Activated CD4-positive, alpha-beta T cell treated with anti-CD3 and anti-CD28 coated beads, Interleukin-10, Interleukin-2, amounts not matched to agents 100 ng/mL and 50 ng/mL, durations not matched to agents 16 hours and 8 hours (primary cell): Measurements from ENCODE around the gene TUBD1.
"Not testable (repeated sequence)": the region's sequence is repeated elsewhere in the genome, so short reads cannot be mapped to it uniquely, and the experiment has no call there.

Source experiments
- DNase-seq: peaks from one replicate; pipeline ENCODE4 v3.0.0-alpha.2; 2020

Gene TUBD1

GRCh38 chr17:59842901-59843652 is 49.7 kb downstream of the TUBD1 start:
- peak; percentile 92 for DNase-seq

DNA sequence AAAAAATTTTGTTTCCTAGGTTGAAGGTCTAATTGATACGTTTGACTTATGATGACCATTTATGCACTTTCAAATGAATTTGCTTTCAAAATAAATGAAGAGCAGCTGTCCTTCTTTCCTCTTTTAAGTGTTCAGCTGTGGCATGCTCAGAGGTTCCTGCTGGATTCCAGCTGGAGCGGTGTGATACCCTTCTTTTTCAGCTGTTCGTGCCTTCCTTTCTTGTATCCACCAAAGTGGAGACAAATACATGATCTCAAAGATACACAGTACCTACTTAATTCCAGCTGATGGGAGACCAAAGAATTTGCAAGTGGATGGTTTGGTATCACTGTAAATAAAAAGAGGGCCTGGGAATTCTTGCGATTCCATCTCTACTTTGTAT is 50.9 kb downstream of the TUBD1 start:
- not testable (repeated sequence) for DNase-seq

DNA sequence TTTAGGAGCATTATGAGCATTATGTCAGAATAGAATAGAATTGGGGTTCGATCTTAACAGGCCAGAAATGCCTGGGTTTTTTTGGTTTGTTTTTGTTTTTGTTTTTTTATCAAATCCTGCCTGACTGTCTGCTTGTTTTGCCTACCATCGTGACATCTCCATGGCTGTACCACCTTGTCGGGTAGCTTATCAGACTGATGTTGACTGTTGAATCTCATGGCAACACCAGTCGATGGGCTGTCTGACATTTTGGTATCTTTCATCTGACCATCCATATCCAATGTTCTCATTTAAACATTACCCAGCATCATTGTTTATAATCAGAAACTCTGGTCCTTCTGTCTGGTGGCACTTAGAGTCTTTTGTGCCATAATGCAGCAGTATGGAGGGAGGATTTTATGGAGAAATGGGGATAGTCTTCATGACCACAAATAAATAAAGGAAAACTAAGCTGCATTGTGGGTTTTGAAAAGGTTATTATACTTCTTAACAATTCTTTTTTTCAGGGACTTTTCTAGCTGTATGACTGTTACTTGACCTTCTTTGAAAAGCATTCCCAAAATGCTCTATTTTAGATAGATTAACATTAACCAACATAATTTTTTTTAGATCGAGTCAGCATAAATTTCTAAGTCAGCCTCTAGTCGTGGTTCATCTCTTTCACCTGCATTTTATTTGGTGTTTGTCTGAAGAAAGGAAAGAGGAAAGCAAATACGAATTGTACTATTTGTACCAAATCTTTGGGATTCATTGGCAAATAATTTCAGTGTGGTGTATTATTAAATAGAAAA is 51.5 kb downstream of the TUBD1 start:
- DNase-seq = peak; percentile 65

DNA sequence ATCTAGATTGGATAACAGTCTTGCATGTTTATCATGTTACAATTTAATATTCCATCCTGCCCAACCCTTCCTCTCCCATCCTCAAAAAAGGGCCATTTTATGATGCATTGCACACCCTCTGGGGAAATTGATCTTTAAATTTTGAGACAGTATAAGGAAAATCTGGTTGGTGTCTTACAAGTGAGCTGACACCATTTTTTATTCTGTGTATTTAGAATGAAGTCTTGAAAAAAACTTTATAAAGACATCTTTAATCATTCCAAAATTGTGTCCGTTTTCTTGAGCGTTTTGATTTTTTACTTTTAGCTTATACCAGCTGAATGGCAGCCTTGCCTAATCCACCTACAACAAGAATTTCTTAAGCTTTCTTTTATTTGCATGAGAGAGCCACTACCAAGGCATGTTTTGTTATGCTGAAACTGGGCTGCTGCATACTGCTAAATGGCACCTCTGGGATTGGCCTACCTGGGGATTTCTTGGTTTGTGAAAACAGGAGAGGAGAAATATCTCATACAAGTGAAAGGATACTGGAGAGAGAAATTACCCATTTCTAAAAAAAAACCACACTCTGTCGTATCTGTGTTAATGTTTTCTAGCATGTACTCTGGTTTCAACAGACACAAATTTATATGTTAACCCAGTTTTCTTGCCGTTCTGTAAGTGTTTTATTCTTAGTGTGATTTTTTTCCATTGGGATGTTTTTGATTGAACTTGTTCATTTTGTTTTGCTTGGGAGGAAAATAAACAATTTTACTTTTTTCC is 52.2 kb downstream of the TUBD1 start:
- peak; percentile 71 for DNase-seq

DNA sequence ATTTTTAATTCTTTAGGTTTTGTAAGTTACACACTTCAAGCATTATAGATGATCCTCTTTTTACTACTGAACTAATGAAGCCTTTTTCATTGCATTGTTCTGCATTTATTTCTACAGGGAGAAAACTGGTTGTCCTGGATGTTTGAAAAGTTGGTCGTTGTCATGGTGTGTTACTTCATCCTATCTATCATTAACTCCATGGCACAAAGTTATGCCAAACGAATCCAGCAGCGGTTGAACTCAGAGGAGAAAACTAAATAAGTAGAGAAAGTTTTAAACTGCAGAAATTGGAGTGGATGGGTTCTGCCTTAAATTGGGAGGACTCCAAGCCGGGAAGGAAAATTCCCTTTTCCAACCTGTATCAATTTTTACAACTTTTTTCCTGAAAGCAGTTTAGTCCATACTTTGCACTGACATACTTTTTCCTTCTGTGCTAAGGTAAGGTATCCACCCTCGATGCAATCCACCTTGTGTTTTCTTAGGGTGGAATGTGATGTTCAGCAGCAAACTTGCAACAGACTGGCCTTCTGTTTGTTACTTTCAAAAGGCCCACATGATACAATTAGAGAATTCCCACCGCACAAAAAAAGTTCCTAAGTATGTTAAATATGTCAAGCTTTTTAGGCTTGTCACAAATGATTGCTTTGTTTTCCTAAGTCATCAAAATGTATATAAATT is 53.0 kb downstream of the TUBD1 start:
- DNase-seq = peak; percentile 49

DNA sequence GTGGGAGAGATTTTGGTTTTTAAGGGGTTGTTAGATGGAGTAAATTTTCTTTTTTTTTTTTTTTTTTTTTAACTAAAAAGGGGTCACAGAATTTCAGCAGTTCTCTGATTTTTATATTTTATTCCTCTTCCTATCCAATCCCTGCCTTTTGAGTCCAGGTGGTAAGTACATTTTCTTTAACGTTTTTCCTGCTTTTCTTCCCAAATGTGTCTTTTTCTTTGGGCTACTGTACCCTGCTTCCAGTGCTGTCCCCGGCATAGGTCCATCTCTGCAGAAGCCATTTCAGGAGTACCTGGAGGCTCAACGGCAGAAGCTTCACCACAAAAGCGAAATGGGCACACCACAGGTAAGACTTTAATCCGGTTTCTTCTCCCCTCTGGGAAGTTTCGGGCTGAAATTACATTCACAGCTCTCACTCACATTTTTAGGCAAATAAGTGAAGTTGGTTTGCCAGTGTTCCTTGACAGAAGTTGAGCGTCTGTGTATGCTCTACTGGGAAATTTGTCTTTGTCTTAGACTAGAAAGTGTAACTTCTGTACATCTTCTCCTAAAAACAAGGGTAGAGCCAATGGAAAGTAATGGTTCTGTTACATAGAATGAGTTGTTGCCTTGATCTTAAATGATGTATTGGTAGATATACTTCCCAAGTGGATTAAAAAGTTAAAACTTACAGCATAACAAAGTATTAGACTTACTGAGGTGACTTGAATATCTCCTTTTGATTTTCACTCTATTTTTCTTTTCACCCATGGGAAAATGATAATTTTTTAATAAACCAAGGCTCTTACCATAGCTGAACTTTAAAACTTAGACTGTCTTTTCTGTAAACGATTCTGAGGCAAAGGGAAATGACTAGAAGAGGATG is 54.5 kb downstream of the TUBD1 start:
- DNase-seq = peak; percentile 76

- peak; percentile 98 for DNase-seq
Measured at GRCh38 chr17:59837308-59838051, 55.3 kb downstream of the TUBD1 start.

- peak; percentile 42 for DNase-seq
Measured at GRCh38 chr17:59832883-59833379, 59.8 kb downstream of the TUBD1 start.

GRCh38 chr17:59830846-59831486 is 61.8 kb downstream of the TUBD1 start:
- DNase-seq = peak; percentile 50

- peak; percentile 87 for DNase-seq
Measured at GRCh38 chr17:59830007-59830630, 62.6 kb downstream of the TUBD1 start.

GRCh38 chr17:59829217-59830006 is 63.3 kb downstream of the TUBD1 start:
- DNase-seq = peak; percentile 98

GRCh38 chr17:59828819-59829216 is 63.9 kb downstream of the TUBD1 start:
- not testable (repeated sequence) for DNase-seq

- no peak for DNase-seq
Measured at GRCh38 chr17:59828478-59828760, 64.3 kb downstream of the TUBD1 start.

DNA sequence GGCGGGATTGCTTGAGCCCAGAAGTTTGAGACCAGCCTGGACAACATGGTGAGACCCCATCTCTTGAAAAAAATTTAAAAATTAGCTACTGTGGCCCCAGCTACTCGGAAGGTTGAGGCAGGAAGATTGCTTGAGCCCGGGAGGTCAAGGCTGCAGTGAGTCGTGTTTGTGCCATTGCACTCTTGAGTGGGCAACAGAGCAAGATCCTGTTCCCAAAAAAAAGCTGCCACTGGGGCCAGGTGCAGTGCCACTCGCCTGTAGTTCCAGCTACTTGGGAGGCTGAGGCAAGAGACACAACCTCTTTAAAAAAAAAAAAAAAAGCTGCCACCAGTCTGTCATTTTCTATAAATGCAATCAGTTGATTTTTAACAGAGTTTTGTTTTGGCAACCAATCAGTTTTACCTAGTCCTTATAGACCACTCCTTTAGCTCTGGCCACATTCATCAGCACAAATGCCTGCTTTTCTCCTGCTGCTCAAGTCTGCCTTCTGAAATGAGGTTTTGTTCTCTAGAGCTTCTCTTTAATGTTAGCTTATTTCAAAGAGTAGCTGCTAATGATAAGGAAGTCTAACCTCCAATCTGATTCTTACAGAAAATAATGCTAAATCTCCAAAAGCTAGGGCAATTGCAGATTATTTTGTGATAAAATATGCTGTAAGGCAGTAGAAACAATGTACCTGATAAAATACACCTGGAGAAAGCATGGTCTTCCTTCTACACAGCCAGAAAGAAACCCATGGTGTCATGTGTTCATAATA is 64.8 kb downstream of the TUBD1 start:
- DNase-seq = peak; percentile 76

DNA sequence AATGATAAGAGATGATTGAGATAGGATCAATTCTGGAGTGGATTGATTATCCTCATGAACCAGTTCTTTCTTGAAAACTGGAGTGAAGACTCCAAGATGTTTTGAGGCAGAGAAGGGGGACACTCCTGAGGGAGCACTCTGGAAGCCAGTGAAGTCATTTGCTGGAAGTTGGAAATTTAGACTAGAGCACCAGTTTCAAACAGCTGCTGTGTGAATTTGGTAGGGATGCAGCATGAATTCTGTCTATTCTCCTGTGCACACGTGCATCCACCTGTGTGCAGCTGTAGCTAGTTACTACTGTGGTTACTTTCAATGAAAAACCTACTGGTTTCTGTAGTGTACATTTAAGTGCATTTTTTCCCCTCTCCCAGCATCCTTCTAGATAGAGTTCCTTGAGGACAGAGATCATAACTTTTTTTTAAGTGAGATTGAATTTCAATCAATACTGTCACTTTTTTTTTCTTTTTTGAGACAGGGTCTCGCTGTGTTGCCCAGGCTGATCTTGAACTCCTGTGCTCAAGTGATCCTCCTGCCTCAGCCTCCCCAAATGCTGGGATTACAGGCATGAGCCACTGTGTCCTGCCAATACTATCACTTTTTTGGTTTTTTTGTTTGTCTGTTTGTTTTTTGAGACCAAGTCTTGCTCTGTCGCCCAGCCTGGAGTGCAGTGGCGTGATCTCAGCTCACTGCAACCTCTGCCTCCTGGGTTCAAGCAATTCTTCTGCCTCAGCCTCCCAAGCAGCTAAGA is 65.9 kb downstream of the TUBD1 start:
- DNase-seq = no peak

DNA sequence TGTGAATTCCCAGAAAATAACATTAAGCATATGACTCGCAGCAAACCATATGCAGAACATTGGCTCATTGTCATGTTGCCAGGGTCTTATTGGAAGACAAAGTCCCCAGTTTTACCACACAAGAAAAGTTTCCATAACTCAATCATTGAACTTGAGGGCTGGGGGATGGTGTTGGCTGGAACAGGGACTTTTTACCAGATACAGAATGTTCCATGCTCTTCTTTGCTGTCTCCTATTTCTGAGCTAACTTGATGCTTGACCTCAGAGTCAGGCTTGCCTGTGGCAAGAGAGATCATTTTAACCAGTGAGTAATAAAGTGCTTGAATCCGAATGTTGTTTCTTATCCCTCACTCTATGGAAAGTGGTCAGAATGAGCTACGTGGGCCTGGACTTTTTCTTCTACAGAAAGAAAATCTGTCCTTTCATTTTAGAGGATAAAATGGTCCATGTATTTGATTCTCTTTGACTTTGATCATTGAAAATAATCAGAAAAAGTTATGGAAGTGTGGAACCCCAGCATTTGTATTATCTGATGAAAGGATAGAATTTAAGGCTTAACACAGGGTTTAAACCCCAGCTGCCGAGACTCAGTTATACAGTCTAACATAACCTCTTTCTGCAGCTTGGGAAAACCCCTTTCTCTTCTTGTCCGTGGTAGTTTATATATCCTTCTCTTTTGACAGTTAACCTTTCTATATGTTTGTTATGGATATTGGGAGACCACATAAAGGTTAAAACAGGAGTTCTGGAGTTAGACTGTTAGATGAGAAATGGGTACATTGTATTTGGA is 67.0 kb downstream of the TUBD1 start:
- DNase-seq = peak; percentile 78

DNA sequence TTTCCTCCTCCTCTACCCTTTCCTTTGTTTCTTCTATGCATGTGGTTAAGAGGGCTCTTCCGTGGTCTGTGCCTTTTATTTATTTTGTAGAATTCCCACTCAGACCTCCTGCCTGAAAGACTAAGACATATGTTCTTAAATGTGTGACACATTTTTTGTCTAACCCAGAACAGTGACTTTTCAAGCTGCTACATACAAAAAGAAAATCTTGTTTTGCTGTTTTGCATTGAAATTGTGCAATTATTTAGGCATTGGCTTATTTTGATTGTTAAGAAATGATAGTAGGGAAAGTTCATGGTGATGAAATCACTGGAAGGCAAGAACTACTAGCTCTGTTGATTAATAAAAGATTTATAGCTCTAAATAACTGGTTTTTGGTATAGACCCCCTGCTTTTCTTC is 76.8 kb downstream of the TUBD1 start:
- no peak for DNase-seq
